CD4-positive, alpha-beta T cell treated with Interleukin-15 for 4 hours (primary cell): ENCODE results near the gene ELOVL1.

Experiments
- DNase-seq: peaks from one replicate; pipeline ENCODE4 v3.0.0-alpha.2; 2020; ENCODE audit warnings: low spot score

Gene ELOVL1

DNA sequence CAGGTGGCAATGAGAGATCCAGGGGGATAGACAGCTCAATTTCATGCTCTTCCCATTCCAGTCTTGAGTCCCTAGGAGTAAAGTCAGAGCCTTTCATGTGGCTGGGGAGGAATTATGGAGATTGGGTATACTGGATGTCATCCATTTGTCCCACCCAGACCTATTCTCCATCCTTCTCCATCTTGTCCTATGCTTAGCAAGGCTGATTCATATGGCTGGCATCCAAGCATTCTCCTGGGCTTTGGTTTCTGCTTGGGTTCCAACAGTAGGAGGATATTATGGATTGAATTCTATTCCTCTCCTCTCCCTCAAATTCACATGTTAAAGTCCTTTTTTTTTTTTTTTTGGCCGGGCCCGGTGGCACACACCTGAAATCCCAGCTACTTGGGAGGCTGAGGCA lies 12.9 kb downstream of the ELOVL1 start:
- DNase-seq, result no peak

DNA sequence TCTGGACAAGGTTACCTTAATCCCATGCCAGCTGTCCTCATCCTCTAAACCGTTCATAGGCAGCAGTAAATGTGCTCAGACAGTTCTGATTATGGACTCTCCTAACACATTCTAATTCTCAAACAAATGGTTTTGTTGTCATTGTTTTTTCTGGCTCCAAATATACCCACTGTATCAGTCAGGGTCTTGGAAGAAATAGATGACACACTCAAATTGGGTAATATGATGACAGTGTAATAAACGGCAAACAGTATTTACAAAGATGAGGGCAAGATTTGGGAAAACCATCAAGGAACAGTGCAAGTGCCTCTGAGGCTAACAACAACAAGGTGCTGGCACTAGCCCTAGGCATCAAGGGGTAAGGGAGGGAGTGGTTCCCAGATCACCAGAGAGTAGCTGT lies 13.3 kb downstream of the ELOVL1 start:
- DNase-seq, result no peak

DNA sequence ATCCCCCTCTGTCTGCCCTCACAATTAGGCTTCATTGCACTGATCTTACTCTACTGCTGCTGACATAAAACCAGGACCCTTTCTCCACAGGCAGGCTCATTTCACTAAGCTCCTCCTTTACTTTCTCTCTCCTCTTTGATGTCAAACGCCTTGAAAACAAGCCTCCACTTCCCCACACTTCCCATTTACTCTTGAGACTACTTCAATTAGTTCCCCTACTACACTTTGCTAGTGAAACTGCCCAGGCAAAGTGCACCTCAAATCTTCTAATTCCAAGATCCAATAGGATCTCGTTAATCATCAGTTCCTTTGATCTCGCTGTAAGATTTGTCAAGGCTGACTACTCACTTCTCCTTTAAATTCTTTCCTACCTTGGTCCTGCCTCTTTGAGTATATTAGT lies 14.9 kb downstream of the ELOVL1 start:
- DNase-seq, result no peak

DNA sequence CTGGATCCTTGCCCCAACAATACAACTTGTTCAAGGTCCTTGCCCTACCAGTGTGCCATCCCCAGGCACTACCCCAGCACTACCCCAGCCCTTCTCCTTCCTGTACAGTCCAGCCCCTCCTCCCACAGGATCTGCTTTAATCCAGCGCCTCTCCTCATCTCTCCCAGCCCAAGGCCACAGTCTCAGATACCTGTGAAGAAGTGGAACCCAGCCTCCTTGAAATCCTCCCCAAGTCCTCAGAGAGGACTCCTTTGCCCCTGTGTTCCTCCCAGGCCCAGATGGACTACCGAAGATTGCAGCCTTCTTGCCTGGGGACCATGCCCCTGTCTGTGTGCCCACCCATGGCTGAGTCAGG lies 15.5 kb downstream of the ELOVL1 start:
- no peak for DNase-seq

DNA sequence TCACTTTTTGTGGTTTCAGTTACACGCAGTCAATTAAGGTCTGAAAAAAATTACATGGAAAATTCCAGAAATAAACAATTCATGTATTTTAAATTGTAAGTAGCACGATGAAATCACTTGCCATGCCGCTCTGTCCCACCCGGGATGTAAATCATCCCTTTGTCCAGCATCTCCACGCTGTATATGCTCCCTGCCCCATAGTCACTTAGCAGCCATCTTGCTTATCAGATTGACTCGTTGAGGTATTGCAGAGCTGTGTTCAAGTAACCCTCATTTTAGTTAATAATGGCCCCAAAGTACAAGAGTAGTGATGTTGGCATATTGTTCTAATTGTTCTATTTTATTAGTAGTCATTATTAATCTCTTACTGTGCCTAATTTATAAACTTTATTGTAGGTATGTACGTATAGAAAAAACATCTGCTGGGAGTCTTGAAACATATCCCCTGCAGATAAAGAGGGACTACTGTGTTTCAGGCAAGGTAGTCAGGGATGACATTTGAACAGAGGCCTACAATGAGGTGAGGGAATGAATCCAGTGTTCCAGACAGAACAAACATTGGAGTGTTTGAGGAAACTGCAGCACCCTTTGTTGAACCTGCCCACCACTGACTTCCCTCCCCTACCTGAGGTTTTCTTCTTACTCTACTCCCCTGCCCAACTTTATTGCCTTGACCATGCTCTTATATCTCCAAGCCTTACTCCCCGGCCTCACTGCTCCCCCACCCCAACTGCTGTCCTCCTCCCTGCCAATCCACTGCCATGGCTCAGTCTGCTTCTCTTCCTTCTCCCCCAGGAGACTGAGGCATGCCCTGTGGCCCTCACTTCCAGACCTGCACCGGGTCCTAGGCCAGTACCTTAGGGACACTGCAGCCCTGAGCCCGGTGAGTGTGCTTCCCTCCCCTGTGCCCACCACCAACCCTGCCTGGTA lies 16.1 kb downstream of the ELOVL1 start:
- DNase-seq, result no peak

DNA sequence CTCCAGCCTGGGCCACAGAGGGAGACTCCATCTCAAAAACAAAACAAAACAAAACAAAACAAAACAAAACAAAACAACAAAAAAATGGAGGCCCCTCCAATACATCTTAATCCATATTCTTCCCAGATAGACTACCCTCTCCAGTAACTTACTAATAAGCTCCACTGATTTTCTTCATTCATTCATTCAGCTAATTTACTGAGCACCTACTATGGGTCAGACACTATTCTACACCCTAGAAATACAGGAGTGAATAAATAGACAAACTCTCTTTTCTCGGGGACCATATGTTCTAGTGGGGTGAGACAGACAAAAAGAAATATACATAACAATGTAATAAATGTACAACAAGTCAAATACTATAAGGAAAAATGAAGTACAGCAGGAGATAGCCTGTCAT lies 16.8 kb downstream of the ELOVL1 start:
- DNase-seq, result no peak

DNA sequence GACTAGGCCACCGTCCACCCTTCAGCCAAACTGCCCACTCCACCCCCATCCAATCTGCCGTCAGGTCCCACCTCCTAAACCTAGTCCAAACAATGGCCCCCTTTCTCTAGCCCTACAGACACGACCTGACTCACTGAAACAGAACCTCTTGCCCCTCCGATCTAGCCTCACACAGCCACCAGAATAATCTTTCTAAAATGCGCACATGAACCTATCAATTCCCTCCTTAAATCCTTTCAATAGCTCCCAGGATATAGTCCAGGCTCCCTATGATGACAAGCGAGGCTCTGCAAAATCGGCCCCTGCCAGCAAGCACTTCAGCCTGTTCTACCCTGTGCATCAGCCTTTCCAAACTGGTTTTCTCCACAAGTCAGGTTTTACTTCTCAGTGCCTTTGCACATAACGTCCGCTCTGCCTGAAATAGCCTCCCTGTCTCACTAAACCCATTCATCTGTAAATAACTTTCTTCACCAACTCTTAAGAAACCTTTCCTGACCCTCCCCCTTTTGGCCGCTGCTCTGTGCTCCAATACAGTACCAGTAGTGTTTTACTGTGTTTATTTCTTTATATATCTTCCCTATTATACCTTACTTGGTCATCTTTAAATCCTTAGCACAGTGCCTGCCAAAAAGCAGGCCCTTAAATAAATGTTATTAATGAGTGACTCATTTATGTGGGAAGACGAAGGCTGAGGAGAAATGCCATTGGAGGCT lies 18.1 kb downstream of the ELOVL1 start:
- DNase-seq, result no peak

DNA sequence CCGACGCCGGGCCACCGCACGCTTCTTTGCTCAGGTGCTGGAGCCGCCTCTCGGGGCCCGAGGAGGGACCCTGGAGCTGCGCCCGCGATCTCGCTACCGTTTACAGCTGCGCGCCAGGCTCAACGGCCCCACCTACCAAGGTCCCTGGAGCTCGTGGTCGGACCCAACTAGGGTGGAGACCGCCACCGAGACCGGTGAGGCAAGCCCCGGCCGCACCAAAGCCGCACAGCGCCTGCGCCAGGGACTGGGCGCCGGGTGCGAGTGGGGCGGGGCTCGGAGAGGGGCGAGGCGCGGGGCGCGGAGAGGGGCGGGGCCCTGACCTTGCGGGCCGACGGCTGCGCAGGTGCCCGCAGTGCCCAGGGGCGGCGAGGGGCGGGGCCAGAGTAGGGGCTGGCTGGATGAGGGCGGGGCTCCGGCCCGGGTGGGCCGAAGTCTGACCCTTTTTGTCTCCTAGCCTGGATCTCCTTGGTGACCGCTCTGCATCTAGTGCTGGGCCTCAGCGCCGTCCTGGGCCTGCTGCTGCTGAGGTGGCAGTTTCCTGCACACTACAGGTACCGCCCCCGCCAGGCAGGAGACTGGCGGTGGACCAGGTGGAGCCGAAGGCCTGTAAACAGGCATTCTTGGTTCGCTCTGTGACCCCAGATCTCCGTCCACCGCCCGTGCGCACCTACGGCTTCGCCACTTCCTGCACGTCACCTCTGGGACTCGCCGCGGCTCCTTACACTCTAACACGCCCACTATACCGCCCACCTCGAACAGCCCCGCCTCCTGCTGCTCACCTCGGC lies 18.8 kb downstream of the ELOVL1 start:
- peak; percentile 58 for DNase-seq

DNA sequence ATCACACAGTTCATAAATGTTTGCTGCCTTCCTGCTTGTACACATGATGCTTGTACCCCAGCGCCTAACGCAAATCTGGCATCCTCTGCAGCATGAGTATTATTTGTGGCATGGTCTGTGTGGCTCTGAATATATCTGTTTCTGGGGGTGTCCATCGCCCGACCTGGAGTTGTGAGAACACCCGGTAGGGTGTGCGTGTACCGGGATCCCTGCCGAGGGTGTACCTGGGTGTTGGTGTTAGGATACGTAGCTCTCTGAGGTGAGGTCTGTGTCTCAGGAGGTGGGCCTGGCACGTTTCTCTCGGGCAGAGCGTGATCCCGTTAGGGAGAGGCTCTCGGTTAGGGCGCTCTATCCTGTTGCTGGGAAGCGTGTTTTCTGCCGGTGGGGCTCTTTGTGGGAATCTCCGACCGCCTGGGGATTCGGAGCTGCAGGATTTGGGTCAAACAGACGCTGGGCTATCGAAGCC lies 19.4 kb downstream of the ELOVL1 start:
- no peak for DNase-seq

DNA sequence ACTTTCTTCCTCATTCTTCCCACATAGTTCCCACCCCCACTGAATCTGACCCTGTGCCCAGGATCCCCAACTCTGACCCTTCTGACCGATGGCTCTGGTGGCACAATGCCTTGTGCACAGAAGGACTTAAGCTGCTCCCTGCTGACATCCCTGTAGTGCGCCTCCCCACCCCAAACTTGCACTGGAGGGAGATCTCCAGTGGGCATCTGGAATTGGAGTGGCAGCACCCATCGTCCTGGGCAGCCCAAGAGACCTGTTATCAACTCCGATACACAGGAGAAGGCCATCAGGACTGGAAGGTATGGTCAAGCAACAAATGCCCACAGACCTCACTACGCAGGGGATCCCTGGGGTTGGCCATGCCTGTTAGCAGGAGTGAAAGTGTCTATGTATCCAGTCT lies 21.2 kb downstream of the ELOVL1 start:
- DNase-seq, result no peak

DNA sequence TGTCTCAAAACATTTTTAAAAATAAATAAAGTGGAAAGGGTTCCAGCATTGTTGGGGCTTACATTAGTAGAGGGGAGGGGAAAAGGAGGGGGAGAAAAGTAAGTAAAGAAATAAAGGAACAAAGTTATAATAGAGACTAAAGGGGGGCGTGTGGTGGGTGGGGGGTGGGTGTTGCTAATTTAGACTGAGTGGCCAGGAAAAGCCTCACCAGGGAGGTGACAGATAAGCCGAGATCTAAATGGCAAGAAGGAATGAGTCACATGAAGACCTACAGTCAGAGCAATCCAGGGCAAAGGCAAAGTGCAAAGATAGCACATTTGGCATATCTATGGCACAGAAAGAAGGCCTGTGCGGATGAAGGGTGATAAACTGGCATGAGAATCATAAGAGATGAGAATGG lies 22.7 kb downstream of the ELOVL1 start:
- DNase-seq, result no peak

DNA sequence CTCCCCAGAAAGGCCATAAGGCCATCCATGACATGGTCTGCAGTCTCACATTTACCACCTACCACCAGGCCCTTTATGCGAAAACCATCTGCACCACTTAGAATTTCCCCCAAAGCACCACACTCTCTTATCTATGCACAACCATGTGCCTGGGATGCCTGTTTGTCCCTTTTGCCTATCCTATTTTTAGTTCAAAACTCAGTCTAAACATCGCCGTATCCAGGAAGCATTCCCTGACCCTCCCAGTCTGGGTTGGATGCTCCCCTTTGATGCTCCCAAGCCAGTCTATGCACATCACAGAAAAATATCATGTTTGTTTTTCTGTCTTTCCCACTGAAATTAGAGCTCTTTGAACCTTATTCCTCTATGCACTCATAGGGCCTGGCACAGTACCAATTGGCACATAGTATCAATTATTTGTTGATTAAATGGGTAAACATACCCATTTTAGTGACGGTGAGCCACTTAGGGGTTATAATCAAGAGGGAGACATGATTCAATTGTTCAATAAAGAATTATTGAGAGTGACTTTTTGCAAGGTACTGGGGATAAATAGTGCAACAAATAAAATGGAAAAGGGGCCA lies 23.5 kb downstream of the ELOVL1 start:
- DNase-seq, result no peak

DNA sequence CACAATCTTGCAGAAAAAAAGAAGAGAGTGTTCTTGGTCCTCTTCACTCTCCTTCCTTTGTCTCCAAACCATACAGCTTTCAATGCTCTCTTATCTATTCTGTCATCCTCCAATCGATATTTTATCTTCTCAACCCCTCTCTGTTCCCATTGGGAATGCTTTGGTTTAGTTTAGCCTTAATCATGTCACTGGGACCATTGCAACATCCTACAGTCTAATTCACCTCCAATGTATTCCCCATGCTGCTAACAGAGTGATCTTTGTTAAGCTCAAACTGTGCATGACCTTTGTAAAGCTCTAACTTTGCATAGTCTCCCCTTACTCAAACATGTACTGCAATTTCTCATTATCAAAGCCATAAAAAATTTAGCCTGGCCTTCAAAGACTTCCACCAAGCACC lies 27.3 kb downstream of the ELOVL1 start:
- no peak for DNase-seq

DNA sequence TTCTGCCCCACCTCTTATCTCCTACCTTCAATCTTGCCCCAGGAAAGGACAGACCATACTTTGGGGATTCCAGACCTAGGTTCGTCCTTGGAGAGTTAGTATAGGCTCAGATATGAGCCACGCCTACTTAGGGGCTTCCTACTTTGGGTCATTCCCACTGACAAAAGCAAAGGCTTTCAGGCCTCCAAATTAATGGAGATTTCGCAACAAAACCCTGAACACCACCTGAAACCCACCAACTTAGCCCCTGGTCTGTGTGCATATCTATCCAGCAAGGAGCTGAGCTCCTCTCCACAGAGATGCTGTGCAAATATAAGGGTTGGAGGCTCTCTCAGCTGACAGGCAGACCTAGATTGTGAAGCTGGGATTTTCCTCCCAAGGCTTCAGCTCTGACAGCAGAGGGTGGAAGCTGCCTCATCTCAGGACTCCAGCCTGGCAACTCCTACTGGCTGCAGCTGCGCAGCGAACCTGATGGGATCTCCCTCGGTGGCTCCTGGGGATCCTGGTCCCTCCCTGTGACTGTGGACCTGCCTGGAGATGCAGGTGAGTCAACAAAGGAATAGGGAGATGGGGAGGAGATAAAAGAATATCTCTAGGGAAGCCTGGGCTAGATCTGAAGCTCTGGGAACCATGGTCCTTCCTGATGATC lies 28.1 kb downstream of the ELOVL1 start:
- no peak for DNase-seq

DNA sequence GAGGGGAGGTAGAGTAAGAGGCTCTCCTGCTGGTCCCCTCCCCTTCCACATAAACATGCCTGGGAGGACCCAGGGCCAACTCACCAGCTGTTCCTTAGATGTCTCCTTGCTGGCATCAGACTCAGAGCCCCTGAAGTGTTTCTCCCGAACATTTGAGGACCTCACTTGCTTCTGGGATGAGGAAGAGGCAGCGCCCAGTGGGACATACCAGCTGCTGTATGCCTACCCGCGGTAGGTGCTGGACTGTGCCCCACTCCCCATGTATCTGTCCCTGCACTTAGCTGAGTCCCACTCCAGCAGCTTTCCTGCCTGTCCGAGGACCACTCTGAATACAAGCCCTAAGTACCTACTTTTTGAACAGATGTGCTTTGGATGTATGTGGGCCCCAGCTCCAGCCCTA lies 29.8 kb downstream of the ELOVL1 start:
- DNase-seq, result no peak

DNA sequence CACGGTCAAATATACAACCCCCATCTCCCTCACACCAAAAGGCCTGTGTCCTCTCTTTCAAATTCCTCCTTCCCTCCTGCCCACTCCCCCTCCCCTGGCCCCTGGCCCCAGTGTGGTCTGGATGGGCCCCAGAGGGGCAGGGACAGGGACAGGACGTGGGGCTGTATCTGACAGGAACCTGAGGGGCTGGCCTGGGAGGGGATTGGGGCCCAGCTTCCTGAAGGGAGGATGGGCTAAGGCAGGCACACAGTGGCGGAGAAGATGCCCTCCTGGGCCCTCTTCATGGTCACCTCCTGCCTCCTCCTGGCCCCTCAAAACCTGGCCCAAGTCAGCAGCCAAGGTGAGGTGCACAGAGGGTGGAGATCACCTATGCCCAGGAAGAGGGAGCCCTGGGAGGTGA lies 30.2 kb downstream of the ELOVL1 start, which contains the start of gene MPL:
TSS of gene MPL (plus strand) at position 231 of the 400 bp plus-strand sequence. CDS start at position 262, 31 bp downstream.
- no peak for DNase-seq

DNA sequence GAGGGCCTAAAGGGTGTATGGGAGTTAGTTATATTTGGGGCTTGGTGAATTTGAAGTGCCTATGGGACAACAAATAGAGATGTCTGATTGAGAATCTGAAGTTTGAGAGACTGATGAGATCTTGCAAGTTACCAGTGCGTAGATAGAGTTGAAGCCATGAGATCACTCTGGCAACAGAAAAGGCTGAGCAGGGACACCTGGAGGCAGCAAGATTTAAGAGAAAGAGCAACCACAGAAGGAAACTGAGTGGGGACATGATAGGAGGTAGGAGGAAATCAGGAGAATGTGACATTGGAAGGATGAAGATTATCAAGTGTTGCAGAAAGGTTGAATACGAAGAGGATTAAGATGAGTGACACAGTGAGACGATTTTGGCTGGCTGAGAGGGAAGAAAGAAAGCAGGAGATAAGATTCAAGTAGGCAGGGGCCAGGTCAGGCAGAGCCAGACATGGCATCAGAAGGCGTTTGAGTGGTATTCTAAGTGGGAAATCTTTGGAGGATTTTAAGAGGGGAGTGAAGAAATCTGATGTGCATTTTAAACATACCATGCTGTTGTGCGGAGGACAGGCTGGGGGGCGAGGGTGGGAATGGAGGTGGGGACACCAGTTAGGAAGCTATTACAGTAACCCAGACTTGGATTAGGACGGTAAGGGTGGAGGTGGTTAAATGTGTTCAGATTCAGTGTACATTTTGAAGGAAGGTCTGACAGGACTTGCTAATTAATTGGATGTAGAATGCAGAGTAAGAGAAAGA lies 33.2 kb downstream of the ELOVL1 start:
- DNase-seq, result no peak

DNA sequence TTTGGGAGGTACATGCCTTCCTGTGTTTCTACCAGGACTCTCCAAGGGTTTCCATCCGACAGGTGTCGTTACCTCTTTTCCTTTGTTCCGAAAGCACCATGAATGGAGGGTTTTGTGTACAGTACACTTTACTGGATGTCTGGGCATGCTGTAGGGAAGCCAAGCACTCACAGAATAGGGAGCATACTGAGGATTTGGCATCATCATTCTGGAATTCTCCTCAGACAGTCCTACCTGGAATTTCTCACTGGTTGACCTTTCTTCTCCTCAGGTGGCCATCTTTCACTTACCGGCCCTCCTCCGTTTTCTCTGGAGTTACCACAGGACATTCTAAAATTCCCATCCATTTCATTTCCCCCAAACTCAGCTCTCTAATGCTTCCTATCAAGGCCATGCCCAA lies 36.1 kb downstream of the ELOVL1 start:
- DNase-seq, result no peak

DNA sequence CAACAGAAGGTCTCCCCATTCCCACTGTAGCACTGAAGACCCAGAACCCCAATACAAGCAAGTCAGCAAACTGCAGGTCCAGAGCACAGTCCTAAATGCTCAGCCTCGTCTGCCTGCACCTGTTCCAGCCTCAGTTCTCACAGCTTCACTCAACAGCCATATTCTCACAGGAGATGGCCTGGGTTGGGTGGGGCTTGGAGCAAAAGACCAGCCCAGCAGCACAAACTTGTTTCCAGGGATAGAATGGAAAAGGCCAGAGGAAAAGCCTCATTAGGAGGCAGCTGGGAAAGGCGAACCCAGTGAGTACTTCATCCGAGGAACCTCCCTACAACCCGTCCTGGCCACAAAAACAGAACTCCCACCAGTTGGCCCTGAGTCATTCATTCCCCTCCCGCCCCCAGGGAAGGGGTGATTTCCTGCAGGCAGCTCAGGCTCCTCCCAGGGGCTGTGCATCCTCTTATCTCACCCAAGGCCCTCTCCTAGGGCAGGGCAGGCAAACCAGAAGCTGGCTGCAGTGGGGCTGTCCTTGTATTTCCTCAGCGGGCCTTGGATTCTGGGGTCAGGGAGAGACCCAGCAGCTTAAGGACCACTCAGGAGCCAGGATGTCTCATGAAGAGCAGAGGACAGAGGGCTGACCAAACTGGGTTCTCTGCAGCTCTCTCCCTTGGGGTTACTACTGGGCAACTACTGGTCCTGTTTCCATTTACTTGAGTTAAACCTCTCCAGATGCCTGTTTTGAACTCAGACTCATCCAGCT lies 37.6 kb downstream of the ELOVL1 start:
- no peak for DNase-seq
